NCI-H128 (cell line): ENCODE data around the gene SMOC2.

Experiments
- DNase-seq: peaks from one replicate; lab custom pipeline; 2025; ENCODE audit not compliant: unreplicated experiment; lab: John Stamatoyannopoulos, UW

Gene SMOC2

GRCh38 chr6:168415098-168415992, 25.6 kb upstream of the SMOC2 start:
- DNase-seq, result no peak

GRCh38 chr6:168415993-168416530, 24.9 kb upstream of the SMOC2 start:
- no peak for DNase-seq

GRCh38 chr6:168416531-168416930, 24.5 kb upstream of the SMOC2 start:
- DNase-seq, result no peak

- DNase-seq, result no peak
These were observed 23.8 kb upstream of the SMOC2 start for GRCh38 chr6:168417191-168417590.

GRCh38 chr6:168417679-168418557, 23.1 kb upstream of the SMOC2 start:
- no peak for DNase-seq

- no peak for DNase-seq
These were observed 22.3 kb upstream of the SMOC2 start for GRCh38 chr6:168418711-168419121.

GRCh38 chr6:168419569-168419968, 21.4 kb upstream of the SMOC2 start:
- DNase-seq, result no peak

- no peak for DNase-seq
These were observed 20.9 kb upstream of the SMOC2 start for GRCh38 chr6:168420084-168420483.

GRCh38 chr6:168420706-168421105, 20.3 kb upstream of the SMOC2 start:
- no peak for DNase-seq

GRCh38 chr6:168427184-168427583, 13.8 kb upstream of the SMOC2 start:
- DNase-seq, result no peak

GRCh38 chr6:168428052-168428826, 12.7 kb upstream of the SMOC2 start:
- no peak for DNase-seq

- DNase-seq, result no peak
These were observed 12.1 kb upstream of the SMOC2 start for GRCh38 chr6:168428863-168429262.

- no peak for DNase-seq
These were observed 8.8 kb upstream of the SMOC2 start for GRCh38 chr6:168432196-168432595.

GRCh38 chr6:168433898-168434297, 7.1 kb upstream of the SMOC2 start:
- no peak for DNase-seq

- DNase-seq, result no peak
These were observed 6.5 kb upstream of the SMOC2 start for GRCh38 chr6:168434505-168434904.

- DNase-seq, result no peak
These were observed 3.2 kb upstream of the SMOC2 start for GRCh38 chr6:168437751-168438150.

GRCh38 chr6:168438783-168439520, 2.0 kb upstream of the SMOC2 start:
- DNase-seq, result no peak

- DNase-seq, result no peak
These were observed 1.1 kb upstream of the SMOC2 start for GRCh38 chr6:168439794-168440450.
